GM12875 (cell line): ENCODE data around the gene RTN4R.

Experiments used
- H3K4me3 ChIP-seq: one replicate; pipeline ENCODE4 v1.5.1; 2011; ENCODE audit warnings: low read depth, low read length, control low read depth
- CTCF ChIP-seq: IDR thresholded peaks from 2 replicates; pipeline ENCODE4 v1.5.1; 2011; ENCODE audit warnings: low read depth, mild to moderate bottlenecking, control low read depth, inconsistent platforms, low read length, moderate library complexity, borderline replicate concordance; ENCODE audit not compliant: insufficient read depth

The RTN4R gene

DNA sequence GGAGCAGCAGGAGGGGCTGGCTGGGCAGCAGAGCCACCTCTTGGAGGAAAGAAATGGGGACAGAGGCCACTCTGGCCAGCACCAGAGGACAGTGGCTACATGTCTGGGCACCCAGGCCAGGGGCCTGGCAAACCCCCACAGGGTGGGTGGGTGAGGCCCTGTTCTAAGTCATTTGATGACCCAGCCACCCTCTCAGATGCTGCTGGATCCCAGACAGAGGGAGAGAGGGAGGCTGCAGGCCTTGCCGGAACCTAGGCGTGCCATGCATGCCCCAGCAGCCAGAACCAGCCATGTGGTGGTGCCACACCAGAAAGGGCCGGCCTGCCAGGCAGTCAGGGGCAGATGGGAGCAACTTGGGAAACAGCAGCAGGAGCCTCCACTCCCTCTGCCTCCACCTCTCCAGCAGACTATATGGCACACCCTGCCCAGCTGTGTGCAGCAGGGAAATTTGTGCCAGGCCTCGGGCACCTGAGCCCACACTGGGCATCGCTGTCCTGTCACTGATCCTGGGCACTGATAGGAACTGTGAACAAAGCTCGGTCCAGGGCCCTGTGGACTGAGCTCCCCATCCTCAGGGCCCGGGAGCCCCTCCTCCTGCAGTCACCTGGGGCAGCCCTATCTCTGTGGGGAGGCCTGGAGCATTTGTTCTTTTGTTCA, 45.2 kb downstream of the RTN4R start:
- no peak overlapping the region for H3K4me3 ChIP-seq
- no peak for TF ChIP-seq CTCF

DNA sequence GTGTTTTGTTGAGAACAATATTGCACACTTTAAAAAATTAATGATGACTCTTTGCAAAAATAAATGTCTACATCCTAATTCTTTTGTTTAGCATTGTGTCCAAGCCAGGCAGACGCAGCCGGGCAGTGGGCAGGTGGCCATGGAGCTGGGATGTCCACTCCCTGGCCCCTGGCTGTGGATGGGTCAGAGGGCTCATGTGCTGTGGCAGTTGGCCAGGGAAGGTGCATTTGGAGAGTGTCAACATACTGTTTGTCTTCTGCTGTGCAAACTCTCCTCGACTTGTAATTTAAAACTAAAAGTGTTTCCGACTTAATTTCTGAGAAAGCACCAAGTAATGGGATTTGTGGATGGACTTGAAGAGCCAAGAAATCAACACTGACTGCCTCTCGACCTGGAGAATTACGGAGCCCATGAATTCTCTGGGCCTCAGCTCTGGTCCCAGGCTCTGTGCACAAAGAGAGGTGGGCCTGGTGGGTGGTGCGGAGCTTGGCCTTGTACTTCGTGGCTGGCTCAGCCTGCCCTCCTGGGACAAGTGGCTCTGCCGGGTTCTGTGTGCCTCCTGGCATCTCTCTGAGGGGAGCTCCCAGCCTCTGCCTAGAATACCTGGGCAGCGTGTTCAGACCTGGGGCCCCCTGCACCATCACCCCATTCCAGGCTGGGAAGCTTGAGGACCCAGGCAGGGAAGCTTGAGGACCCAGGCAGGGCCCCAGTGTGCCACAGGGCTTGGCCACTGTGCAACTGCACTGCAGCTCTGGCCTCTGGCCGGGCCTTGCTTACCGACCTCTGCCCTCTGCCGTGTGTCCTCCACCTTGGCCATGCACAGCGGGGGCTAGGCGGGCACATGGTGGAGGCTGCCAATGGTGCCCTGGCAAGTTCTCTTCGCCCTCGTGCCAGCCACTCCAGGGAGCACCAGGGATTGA, 46.4 kb downstream of the RTN4R start:
- no peak for TF ChIP-seq CTCF
- no peak overlapping the region for H3K4me3 ChIP-seq

GRCh38 chr22:20220629-20221026, 47.5 kb downstream of the RTN4R start:
- TF ChIP-seq CTCF, result no peak
- H3K4me3 ChIP-seq, result no peak overlapping the region

DNA sequence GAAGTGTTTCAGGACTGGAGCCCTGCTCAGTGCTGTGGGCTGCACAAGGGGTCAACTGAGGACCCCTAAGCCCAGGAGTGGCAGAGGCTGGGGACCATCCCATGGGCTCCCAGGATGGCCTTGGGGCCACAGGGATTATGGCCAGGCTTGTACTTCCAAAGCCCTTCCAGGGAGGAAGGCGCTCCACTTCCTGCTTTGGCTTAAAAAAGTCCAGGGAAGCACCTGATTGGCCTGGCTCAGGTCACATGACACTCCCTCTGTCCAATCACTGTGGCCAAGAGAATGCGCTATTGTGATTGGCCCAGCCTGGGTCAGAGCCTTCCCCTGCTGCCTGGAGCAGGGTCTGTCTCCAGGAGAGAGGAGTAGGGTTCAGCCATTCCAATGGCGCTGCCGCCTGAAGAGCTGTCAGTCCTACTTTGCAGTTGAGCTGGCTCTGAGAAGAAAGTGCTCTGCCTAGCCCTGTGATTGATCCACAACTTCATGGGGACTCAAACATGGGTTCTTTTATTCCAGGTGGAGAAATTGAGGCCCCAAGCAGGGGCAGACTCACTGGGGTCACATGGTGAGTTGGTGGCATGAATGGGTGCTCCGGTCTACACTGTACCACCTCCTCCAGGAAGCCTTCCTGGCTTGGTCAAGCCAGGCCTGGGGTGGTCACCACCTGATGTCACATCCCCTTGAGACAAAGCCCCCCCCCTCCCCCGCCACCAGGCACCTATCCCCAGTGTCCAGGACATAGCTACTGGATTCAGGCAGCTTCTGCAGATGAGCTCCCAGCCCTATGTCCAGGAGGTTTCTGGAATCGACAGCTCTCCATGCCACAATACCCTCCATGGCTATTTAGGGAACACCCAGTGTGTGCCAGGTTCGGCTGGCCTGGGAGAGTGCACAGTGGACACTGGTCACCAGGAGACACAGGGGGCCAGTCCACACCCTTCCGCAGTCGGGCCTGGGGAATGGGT, 48.2 kb downstream of the RTN4R start:
- H3K4me3 ChIP-seq, result no peak overlapping the region
- TF ChIP-seq CTCF, result no peak

DNA sequence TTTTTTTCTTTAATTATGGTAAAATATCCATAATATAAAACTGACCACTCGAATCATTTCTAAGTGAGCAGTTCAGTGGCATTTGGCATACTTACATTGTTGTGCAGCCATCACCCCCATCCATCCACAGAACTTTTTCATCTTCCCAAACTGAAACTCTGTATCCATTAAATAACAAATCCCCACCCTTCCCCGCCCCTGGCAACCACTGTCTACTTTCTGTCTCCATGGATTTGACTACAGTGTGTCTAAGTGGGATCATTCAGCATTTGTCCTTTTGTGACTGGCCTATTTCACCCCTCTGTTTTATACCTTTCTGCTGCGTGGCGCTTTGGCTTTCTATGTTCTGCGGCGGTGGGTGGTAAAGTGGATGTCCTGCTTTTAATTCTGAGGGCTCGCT, 49.1 kb downstream of the RTN4R start:
- H3K4me3 ChIP-seq, result no peak overlapping the region
- TF ChIP-seq CTCF, result no peak

GRCh38 chr22:20218326-20218872, 49.7 kb downstream of the RTN4R start:
- TF ChIP-seq CTCF, result no peak
- H3K4me3 ChIP-seq, result no peak overlapping the region
